GM12878 (cell line): ENCODE results near the gene EEFSEC. TPM values are rescaled to one million over a fixed set of nuclear protein-coding genes. Genes with fewer than 3 reads are reported as not detected.

ENCODE experiments used
- BCL11A ChIP-seq: IDR thresholded peaks from 2 replicates; pipeline ENCODE4 v1.6.1; 2011; ENCODE audit warnings: low read depth, low read length
- CEBPB ChIP-seq, 2 experiments: fragments of 150-350 bp in 1 of 2; IDR thresholded peaks; 2 replicates each; pipeline ENCODE4 v1.6.1; 2012 to 2014; ENCODE audit warnings: low read depth in 2 of 2, low read length in 2 of 2, borderline replicate concordance in 1 of 2, inconsistent platforms in 1 of 2
- CREM ChIP-seq: IDR thresholded peaks from 2 replicates; pipeline ENCODE4 v1.6.1; 2014; ENCODE audit warnings: antibody characterized with exemption, low read depth
- MYC ChIP-seq: IDR thresholded peaks from 2 replicates; pipeline ENCODE4 v1.6.1; 2011; ENCODE audit warnings: mild to moderate bottlenecking, low read length, moderate library complexity, inconsistent platforms; ENCODE audit not compliant: insufficient read depth, insufficient replicate concordance, insufficient read length, severe bottlenecking
- RFX5 ChIP-seq: IDR thresholded peaks from 2 replicates; pipeline ENCODE4 v1.6.1; 2011; ENCODE audit warnings: low read depth, low read length, improper control_type of control experiment
- ZNF207 ChIP-seq: fragments of 450-650 bp; IDR thresholded peaks from 2 replicates; pipeline ENCODE4 v1.6.1; 2014; ENCODE audit warnings: antibody characterized with exemption, mild to moderate bottlenecking, borderline replicate concordance
- ZNF384 ChIP-seq: IDR thresholded peaks from 2 replicates; pipeline ENCODE4 v1.6.1; 2012; ENCODE audit warnings: low read depth, mild to moderate bottlenecking, low read length, improper control_type of control experiment, borderline replicate concordance
- polyA plus RNA-seq, 11 experiments: library from polyadenylated mRNA; depleted of rRNA in 4 of 11; unstranded in 6 of 11; stranded (reverse) in 5 of 11; fragments of >200 nt; fragmentation: Nextera tagmentation in 4 of 11; fragmentation: Illumina TruSeq in 1 of 11; extraction: Ambion mirVana in 4 of 11; extraction: Trizol in 1 of 11; gene quantifications; 1 replicate in 1 of 11; 2 replicates in 10 of 11; pipeline versions ENCODE4 v1.2.1 to v1.2.3, GENCODE V29; 2011 to 2016; ENCODE audit warnings: inconsistent platforms in 2 of 11, missing spikeins in 2 of 11, low read depth in 1 of 11
- total RNA-seq, 4 experiments: library from RNA; depleted of rRNA in 3 of 4; stranded (reverse); fragments of >200 nt in 3 of 4; fragmentation: Illumina TruSeq in 1 of 4; extraction: Trizol in 1 of 4; gene quantifications; 2 replicates each; pipeline versions ENCODE4 v1.2.1 to v1.2.3, GENCODE V29; 2013 to 2021
- TF ChIP-seq, protein P1 (sequence below): fragments of 450-650 bp; IDR thresholded peaks from 2 replicates; pipeline ENCODE4 v1.6.1; 2016; ENCODE audit warnings: mild to moderate bottlenecking
- TF ChIP-seq, protein P2 (sequence below): fragments of 450-650 bp; IDR thresholded peaks from 2 replicates; pipeline ENCODE4 v1.6.1; 2018; ENCODE audit warnings: borderline replicate concordance, mild to moderate bottlenecking; ENCODE audit not compliant: partially characterized antibody

Gene EEFSEC
- total and polyA plus RNA-seq, 10 of the 15 experiments (the other 5 are each of a cell fraction or from before 2014, with no cell fraction given), result 0.29 to 29.1 (median 16.1) TPM

GRCh38 chr3:128426128-128426921 is 273.0 kb downstream of the EEFSEC start (continued):
- TF ChIP-seq MYC (no peak), ZNF207 (no peak), BCL11A (no peak), RFX5 (no peak), CEBPB (IDR thresholded peaks at IDR 0.05; ENCODE audit: borderline replicate concordance in 1 of 2, low read depth in 2 of 2, low read length in 2 of 2) (no peak), ZNF384 (no peak), CREM (no peak)
- TF ChIP-seq, protein P1, sequence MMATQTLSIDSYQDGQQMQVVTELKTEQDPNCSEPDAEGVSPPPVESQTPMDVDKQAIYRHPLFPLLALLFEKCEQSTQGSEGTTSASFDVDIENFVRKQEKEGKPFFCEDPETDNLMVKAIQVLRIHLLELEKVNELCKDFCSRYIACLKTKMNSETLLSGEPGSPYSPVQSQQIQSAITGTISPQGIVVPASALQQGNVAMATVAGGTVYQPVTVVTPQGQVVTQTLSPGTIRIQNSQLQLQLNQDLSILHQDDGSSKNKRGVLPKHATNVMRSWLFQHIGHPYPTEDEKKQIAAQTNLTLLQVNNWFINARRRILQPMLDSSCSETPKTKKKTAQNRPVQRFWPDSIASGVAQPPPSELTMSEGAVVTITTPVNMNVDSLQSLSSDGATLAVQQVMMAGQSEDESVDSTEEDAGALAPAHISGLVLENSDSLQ, result no peak
- TF ChIP-seq, protein P2, sequence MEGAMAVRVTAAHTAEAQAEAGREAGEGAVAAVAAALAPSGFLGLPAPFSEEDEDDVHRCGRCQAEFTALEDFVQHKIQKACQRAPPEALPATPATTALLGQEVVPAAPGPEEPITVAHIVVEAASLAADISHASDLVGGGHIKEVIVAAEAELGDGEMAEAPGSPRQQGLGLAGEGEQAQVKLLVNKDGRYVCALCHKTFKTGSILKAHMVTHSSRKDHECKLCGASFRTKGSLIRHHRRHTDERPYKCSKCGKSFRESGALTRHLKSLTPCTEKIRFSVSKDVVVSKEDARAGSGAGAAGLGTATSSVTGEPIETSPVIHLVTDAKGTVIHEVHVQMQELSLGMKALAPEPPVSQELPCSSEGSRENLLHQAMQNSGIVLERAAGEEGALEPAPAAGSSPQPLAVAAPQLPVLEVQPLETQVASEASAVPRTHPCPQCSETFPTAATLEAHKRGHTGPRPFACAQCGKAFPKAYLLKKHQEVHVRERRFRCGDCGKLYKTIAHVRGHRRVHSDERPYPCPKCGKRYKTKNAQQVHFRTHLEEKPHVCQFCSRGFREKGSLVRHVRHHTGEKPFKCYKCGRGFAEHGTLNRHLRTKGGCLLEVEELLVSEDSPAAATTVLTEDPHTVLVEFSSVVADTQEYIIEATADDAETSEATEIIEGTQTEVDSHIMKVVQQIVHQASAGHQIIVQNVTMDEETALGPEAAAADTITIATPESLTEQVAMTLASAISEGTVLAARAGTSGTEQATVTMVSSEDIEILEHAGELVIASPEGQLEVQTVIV, result no peak
